Diencephalon (tissue), 1 donor: Measurements from ENCODE around the gene LRRC46. TPM values are rescaled to one million over a fixed set of nuclear protein-coding genes. Genes with fewer than 3 reads are reported as not detected.

Experiments
- total RNA-seq: library from RNA; depleted of rRNA; stranded (reverse); fragments of >200 nt; gene quantifications from one replicate; pipeline ENCODE4 v1.2.3, GENCODE V29; 2014

LRRC46 gene
- total RNA-seq, result 1.6 TPM

DNA sequence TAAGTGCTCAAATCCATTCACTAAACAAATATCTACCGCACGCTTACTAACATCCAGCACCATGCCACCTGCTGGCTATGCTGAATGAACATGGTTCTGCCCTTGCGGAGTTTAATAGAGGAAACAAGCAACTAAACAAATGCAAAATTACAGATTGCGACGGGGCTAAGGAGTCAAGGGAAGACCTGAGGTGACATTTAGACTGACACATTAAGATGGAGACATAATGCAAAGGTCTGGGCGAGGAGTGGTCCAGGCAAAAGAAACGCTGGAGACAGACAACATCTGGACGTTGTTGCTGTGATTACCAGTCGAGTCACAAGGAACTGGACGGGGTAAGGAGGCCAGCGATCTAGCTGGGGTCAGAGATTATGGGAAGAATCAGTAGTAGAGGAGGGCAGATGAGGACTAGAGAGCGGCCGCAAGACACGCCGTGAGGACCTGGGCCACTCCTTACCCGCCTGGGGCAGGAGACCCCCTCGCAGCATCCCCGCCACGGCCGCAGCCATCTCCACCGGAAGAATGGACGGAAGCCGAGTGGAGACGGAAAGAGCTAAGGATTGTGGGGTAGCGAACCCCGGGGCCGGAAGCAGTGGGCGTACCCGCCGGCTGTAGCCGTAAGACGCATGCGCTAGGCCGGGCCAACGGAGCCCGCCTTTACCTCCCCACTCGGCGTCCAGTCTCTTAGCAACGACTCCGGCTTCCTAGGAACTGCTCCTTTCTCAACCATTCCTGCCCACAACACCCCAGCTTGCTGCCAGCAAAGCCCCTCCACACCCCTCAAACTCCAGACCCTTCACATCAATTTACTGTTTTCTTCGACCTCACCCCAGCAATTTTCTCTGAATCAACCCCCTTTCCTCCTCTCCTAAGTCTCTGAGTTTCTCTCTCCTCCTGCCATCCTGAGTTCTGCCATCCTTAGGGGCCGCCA, at the start of gene LRRC46, which contains the start of gene MRPL10:
Gene LRRC46, plus strand, starts transcription at position 668 of the 931 bp plus-strand sequence. CDS start 320 bp downstream, outside the sequence.
Gene MRPL10, minus strand, starts transcription at position 539 of the 931 bp plus-strand sequence. Its CDS starts 30 bp downstream, at position 509.

DNA sequence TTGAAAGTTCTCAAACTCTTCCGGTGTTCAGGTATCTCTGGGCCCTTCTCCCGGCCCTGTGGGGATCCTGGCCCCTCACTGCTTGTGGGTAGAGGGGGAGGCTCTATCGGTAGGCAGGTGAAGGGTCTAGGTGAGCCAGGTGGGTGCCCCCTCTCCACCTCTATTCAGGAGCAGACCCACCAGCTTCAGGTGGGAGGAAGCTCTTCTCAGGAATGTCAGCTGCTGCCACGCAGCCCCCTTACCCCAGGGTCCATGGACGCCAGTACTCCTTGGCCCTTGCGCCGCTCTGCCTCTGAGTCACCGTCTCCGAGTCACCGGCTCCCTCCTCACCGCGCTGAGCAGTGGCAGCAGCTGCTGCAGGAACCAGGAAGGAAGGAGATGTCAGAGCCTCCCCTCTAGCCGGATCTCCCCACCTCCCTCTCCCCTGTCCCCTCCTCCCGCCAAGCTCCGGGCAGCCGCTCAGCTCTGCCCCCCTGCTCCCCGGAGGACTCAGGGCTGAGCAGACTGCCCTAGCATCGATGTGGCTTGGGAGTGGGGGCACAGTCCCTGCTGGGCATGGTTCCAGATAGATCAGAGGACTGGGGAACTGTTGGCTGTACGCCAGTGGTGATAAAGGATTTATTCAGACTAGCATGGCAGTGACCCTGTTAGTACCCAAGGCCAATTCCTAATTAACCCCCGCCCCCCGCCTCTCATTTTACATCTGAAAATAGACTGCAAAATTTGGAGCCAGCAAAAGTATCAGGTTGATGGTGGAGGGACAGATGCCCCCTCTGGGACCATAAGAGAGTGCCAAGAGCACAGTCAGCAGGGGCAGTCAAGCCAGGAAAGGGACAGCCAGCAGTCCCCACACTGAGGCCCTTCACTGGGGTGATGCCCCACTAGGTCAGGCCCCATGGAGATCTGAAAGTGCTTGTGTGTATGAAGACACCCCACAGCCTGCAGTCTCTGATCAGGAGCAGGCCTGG, 9.8 kb upstream of the LRRC46 start, which contains the start of gene OSBPL7:
Gene OSBPL7, minus strand, starts transcription at position 371 of the 968 bp plus-strand sequence. CDS start 1,516 bp downstream, outside the sequence.

GRCh38 chr17:47840742-47841487, 9.4 kb downstream of the LRRC46 start, which contains the start of gene SCRN2:
SCRN2 (minus strand) TSS chr17:47841273; CDS start chr17:47840843, 430 bp downstream.

DNA sequence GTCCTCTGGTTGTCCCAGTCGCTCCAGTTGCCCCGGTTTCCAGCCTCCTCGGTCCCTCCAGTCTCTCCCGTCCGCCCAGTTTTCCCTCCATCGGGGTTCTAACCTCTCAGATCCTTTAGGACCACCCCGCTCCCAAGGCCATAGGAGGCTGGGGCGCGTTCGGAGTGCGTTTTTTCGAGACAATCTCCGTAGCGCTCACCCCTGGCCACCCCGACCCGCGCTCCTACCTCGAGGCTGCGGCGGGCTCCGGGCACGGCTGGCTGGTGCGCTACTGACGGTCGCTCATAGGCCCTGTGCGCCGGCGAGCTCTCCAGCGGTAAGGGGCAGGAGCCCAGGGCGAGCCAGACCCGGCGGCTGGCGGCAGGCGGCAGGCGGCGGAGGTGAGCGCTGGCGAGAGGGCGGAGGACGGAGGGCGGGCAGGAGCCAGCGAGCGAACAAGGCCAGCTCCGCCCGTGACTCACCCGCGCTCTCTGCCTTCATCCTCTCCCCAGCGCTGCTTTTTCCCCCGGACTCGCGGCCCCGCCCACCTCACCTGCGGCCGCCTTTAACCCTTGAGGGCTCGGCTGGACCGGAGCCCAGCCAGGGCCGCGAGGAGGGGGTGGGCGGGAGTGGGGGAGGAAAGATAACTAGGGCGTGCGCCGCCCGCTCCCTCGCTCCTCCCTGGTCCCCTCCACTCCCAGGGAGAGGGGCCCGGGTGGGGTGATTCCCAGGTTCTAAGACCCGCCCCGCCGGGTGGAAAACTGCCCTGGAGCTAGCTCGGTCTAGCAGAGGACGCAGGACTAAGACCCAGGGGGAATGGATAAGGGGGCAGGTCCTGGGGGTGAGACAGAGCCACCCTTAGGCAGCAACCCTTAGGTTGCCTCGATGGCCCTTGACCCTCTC, 19.5 kb downstream of the LRRC46 start, which contains the start of gene SP6:
Gene SP6, minus strand, starts transcription at position 472 of the 882 bp plus-strand sequence. CDS start 2,734 bp downstream, outside the sequence.

Other genes with a start within 250 kb of the LRRC46 start
- 159 TPM for gene KPNB1, start 181.8 kb upstream of the LRRC46 start, total RNA-seq
- 15.2 TPM for gene TBKBP1, start 137.5 kb upstream of the LRRC46 start, total RNA-seq
- gene TBX21, start 98.4 kb upstream of the LRRC46 start, total RNA-seq, result 0.23 TPM
- gene OSBPL7, start 9.9 kb upstream of the LRRC46 start, total RNA-seq, result 6.7 TPM
- 12.5 TPM for gene MRPL10, start 129 bp upstream of the LRRC46 start, total RNA-seq
- gene SCRN2, start 9.6 kb downstream of the LRRC46 start, total RNA-seq, result 20.5 TPM
- gene SP6, start 19.5 kb downstream of the LRRC46 start, total RNA-seq, result 0.23 TPM
- 0.46 TPM for gene SP2, start 64.6 kb downstream of the LRRC46 start, total RNA-seq
- 18.7 TPM for gene PNPO, start 109.9 kb downstream of the LRRC46 start, total RNA-seq
- not detected for gene PRR15L, start 126.2 kb downstream of the LRRC46 start, total RNA-seq
- 58.4 TPM for gene CDK5RAP3, start 139.4 kb downstream of the LRRC46 start, total RNA-seq
- gene COPZ2, start 206.1 kb downstream of the LRRC46 start, total RNA-seq, result 1.2 TPM
- 76.1 TPM for gene NFE2L1, start 216.7 kb downstream of the LRRC46 start, total RNA-seq